Muscle of leg (tissue), 11 donors: Measurements from ENCODE around the gene CD300H. TPM values are rescaled to one million over a fixed set of nuclear protein-coding genes. Genes with fewer than 3 reads are reported as not detected.

Experiments
- DNase-seq: peaks from one replicate; pipeline ENCODE4 v3.0.0; 2013
- H3K27ac ChIP-seq: one replicate; pipeline ENCODE4 v1.5.1; 2013; ENCODE audit warnings: mild to moderate bottlenecking, low read length, control low read depth
- H3K27me3 ChIP-seq: one replicate; pipeline ENCODE4 v1.6.1; 2013; ENCODE audit warnings: low read length; ENCODE audit not compliant: control insufficient read depth, insufficient read depth
- H3K36me3 ChIP-seq: one replicate; pipeline ENCODE4 v1.6.1; 2013; ENCODE audit warnings: low read length; ENCODE audit not compliant: control insufficient read depth, insufficient read depth
- H3K4me1 ChIP-seq: one replicate; pipeline ENCODE4 v1.6.1; 2013; ENCODE audit warnings: low read length; ENCODE audit not compliant: control insufficient read depth, insufficient read depth
- H3K4me3 ChIP-seq: one replicate; pipeline ENCODE4 v1.5.1; 2013; ENCODE audit warnings: low read length, control low read depth
- H3K9me3 ChIP-seq: replicated peaks from 2 replicates; pipeline ENCODE4 v1.6.1; 2013; ENCODE audit warnings: low read depth, low read length; ENCODE audit not compliant: control insufficient read depth
- WGBS: methylation state at CpG from one replicate; pipeline ENCODE4 v1.1.5; 2013; ENCODE audit warnings: missing lambda C conversion rate; ENCODE audit not compliant: insufficient coverage; 5-methylcytosine and 5-hydroxymethylcytosine counted together
- polyA plus RNA-seq, 8 donors: library from polyadenylated mRNA; unstranded; fragments of 120-200 nt; gene quantifications; one replicate each; pipeline versions ENCODE4 v1.2.1 to v1.2.3, GENCODE V29; 2013; ENCODE audit warnings: inconsistent platforms in 1 of 8, low replicate concordance in 1 of 8; ENCODE audit not compliant: insufficient read length in 8 of 8, insufficient read depth in 1 of 8
- total RNA-seq: library from RNA; stranded (reverse); fragments of 120-200 nt; gene quantifications from one replicate; pipeline ENCODE4 v1.2.4, GENCODE V29; 2013

Gene CD300H
- total and polyA plus RNA-seq, 9 donors, result 0.27 to 0.28 TPM; not detected in 7

DNA sequence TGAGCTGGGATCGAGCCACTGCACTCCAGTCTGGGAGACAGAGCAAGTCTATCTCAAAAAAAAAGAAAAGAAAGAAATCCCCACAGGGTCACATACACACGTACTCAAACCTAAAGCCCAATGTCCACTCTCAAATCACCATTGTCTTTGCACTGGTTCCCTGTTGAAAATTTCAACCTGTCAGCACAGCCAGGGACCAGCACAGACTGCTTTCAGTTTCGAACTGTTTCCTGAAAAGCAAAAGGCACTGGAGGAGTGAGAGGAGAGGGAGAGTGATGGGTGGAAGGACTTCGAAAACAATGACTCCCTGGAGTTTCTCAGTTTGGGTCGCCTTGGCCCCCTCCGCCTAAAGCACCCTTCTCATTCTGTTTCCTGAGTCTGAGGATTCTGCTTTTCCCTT is 12.4 kb downstream of the CD300H start:
- Histone ChIP-seq H3K4me3 (no peak overlapping the region), H3K9me3 (no peaks in the 10 kb centered on the region), H3K27ac (no peak overlapping the region), H3K27me3 (peaks cover 2% of the 10 kb centered on the region), H3K36me3 (no peaks in the 10 kb centered on the region), H3K4me1 (no peaks in the 10 kb centered on the region)
- DNase-seq, result peak; percentile 36
- 44% methylated on average over 2 of the region's 6 CpGs for WGBS

DNA sequence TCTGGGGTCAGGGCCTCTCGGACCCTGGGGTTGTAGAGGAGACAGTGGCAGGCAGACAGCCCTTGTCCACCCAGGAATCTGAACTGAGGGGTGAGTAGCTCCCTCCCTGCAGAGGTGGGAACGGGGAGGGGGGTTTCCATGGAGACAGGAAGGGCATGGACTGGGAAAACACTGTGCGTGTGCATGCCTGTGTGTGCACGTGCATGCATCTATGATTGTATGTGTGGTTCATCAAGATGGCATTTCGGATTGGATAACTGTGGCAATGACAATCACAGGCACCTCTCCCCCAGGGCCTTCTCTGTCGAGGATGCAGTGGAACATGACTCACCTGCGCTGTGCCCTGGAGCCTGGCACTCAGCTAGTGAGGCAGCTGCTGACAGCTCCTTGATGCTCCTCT is 15.3 kb downstream of the CD300H start:
- whole genome bisulfite sequencing, result 82% methylated on average over 4 of the region's 7 CpGs
- Histone ChIP-seq H3K27me3 (peaks cover 6% of the 10 kb centered on the region), H3K36me3 (no peaks in the 10 kb centered on the region), H3K4me1 (no peaks in the 10 kb centered on the region), H3K27ac (no peak overlapping the region), H3K4me3 (no peak overlapping the region), H3K9me3 (no peaks in the 10 kb centered on the region)
- DNase-seq, result no peak

DNA sequence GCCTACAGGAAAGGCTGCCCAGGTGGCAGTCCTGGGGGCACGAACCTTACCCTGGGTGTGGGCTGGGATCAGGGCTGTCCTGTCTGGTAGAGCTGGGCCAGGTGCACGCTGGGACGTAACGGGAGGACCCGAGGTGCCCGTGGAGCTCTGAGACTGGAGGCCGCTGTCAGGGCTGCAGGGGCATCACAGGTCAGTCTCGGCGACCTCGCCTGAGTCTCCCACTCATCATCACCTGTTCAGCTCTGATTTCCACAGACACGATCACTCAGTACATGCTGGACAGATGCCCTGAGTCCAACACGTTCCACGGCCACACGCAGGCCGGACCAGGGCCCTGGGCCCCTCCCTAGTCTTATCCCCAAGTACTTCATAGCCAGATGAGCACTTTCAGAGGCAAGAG is 16.7 kb downstream of the CD300H start:
- Histone ChIP-seq H3K4me3 (no peak overlapping the region), H3K27me3 (peaks cover 6% of the 10 kb centered on the region), H3K36me3 (no peaks in the 10 kb centered on the region), H3K9me3 (no peaks in the 10 kb centered on the region), H3K27ac (no peak overlapping the region), H3K4me1 (no peaks in the 10 kb centered on the region)
- DNase-seq, result no peak
- 79% methylated on average over 10 of the region's 15 CpGs for WGBS

- Histone ChIP-seq H3K27ac (no peak overlapping the region), H3K36me3 (no peaks in the 10 kb centered on the region), H3K4me3 (no peak overlapping the region), H3K9me3 (no peaks in the 10 kb centered on the region), H3K27me3 (peaks cover 6% of the 10 kb centered on the region), H3K4me1 (no peaks in the 10 kb centered on the region)
- no peak for DNase-seq
- 74% methylated on average over 6 of the region's 7 CpGs for WGBS
These were observed 18.0 kb downstream of the CD300H start for GRCh38 chr17:74549343-74549742.

DNA sequence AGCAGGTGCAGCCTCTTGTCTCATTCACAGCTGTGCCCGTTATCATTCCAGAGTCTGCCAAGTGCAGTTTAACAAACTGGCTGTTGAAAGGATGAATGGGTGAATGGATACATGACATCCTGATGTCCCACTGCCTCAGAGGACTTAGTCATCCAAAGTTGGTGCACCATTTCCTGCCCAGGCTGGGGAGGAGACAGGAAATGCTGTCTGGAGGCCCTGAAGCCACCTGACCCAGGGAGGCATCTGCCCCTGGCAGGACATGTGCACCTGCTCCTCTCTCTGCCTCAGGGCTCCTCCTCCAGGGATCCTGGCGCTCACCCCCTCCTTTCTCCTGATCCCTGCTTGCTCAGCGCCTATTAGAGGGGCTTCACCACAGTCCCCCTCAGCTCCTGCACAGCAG is 19.6 kb downstream of the CD300H start:
- no peak overlapping the region for H3K4me3 ChIP-seq
- H3K4me1 ChIP-seq, result no peaks in the 10 kb centered on the region
- H3K27me3 ChIP-seq, result peaks cover 6% of the 10 kb centered on the region
- H3K9me3 ChIP-seq, result no peaks in the 10 kb centered on the region
- 68% methylated on average over 3 of the region's 3 CpGs for WGBS
- H3K36me3 ChIP-seq, result no peaks in the 10 kb centered on the region
- H3K27ac ChIP-seq, result no peak overlapping the region
- no peak for DNase-seq

- Histone ChIP-seq H3K36me3 (no peaks in the 10 kb centered on the region), H3K27ac (no peak overlapping the region), H3K4me1 (no peaks in the 10 kb centered on the region), H3K4me3 (no peak overlapping the region), H3K9me3 (no peaks in the 10 kb centered on the region), H3K27me3 (peaks cover 4% of the 10 kb centered on the region)
- no peak for DNase-seq
- 85% methylated on average over 6 of the region's 7 CpGs for WGBS
These were observed 20.0 kb downstream of the CD300H start for GRCh38 chr17:74547264-74547663.

- Histone ChIP-seq H3K27me3 (peaks cover 4% of the 10 kb centered on the region), H3K4me1 (no peaks in the 10 kb centered on the region), H3K36me3 (no peaks in the 10 kb centered on the region), H3K4me3 (no peak overlapping the region), H3K27ac (no peak overlapping the region), H3K9me3 (no peaks in the 10 kb centered on the region)
- DNase-seq, result no peak
- 79% methylated on average over 7 of the region's 7 CpGs for WGBS
These were observed 20.7 kb downstream of the CD300H start for GRCh38 chr17:74546586-74546985.

DNA sequence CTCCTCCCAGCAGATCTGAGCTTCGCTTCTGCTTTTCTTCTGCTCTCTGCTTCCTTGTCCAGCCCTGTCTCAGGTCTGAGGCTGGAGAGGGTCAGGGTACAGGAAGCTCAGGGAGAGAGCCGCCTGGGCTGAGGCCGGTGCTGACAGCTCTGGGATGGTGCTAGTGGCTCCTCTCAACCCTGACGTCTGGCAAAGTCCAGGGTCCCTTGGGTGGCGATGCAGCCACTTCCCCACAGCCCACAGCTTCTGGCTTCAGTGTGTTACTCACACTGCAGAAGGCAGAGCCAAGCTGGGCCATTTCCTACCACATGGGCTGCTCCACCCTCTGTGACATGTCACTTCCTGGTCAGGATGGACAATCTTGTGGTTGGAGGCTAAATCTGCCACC is 21.5 kb downstream of the CD300H start, which contains the start of gene CD300C:
Gene CD300C (minus strand): TSS at position 273 of the 388 bp plus-strand sequence. CDS start 333 bp downstream, outside the sequence.
- Histone ChIP-seq H3K4me1 (no peaks in the 10 kb centered on the region), H3K4me3 (no peak within 1 kb of the TSS), H3K36me3 (no peaks in the 10 kb centered on the region), H3K9me3 (no peaks in the 10 kb centered on the region), H3K27me3 (peaks cover 4% of the 10 kb centered on the region), H3K27ac (no peak within 1 kb of the TSS)
- 28% methylated on average over 4 of the region's 5 CpGs for WGBS
- peak; percentile 29 for DNase-seq

DNA sequence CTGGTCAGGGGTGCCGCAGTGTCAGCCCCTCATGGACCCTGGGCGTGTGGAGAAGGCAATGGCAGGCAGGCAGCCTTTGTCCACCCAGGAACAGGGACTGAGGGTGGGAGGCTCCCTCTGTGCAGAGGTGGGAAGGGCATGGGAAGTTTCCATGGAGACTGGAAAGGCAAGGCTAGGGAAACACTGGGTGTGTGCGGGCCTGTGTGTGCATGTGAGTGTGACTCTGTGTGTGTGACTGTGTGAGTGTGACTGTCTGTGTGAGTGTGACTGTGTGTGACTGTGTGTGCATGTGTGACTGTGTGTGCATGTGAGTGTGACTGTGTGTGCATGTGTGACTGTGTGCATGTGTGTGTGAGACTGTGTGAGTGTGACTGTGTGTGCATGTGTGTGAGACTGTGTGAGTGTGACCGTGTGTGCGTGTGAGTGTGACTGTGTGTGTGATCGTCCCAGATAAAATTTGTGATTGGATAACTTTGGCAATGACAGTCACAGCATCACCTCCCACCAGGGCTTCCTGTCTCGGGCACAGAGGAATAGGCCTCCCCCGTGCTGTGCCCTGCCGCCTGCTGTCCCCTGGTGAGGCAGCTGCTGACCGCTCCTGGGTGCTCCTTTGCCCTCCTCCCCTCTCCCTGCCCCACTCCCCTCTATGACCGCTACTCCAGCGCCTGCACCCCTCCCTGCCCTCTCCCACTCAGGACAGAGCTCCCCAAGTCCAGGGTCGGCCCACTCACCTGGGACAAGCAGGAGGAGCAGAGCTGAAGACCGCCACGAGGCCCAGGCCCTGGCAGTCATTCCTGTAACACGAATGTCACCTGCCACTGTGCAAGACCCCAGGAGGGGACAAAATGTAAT is 22.1 kb downstream of the CD300H start:
- H3K27me3 ChIP-seq, result peaks cover 4% of the 10 kb centered on the region
- H3K27ac ChIP-seq, result no peak overlapping the region
- no peaks in the 10 kb centered on the region for H3K9me3 ChIP-seq
- H3K36me3 ChIP-seq, result no peaks in the 10 kb centered on the region
- H3K4me3 ChIP-seq, result no peak overlapping the region
- H3K4me1 ChIP-seq, result no peaks in the 10 kb centered on the region
- no peak for DNase-seq
- 60% methylated on average over 13 of the region's 16 CpGs for WGBS

GRCh38 chr17:74543891-74544760 is 23.2 kb downstream of the CD300H start:
- no peaks in the 10 kb centered on the region for H3K36me3 ChIP-seq
- H3K9me3 ChIP-seq, result no peaks in the 10 kb centered on the region
- no peak overlapping the region for H3K27ac ChIP-seq
- H3K4me3 ChIP-seq, result no peak overlapping the region
- no peak for DNase-seq
- WGBS, result 84% methylated on average over 13 of the region's 18 CpGs
- H3K4me1 ChIP-seq, result no peaks in the 10 kb centered on the region
- no peaks in the 10 kb centered on the region for H3K27me3 ChIP-seq
